SK-N-MC (cell line): Measurements from ENCODE around the gene PNMA8A.

ENCODE experiments used
- DNase-seq: peaks from one replicate; pipeline ENCODE4 v3.0.0-alpha.2; 2011; ENCODE audit warnings: low read depth, low spot score
- H3K27ac ChIP-seq: fragments of 200-600 bp; sonication (generic); 2 replicates; pipeline ENCODE4 v1.5.1; 2016; ENCODE audit warnings: mixed run types
- H3K36me3 ChIP-seq: fragments of 200-600 bp; sonication (generic); 2 replicates; pipeline ENCODE4 v1.6.1; 2017; ENCODE audit warnings: antibody characterized with exemption, low read length, mixed read lengths; ENCODE audit not compliant: insufficient read depth
- H3K4me3 ChIP-seq: fragments of 200-600 bp; sonication (generic); 2 replicates; pipeline ENCODE4 v1.5.1; 2016
- H3K9ac ChIP-seq: fragments of 200-600 bp; sonication (generic); 2 replicates; pipeline ENCODE4 v1.8.0; 2017; ENCODE audit warnings: mixed run types, mixed read lengths; ENCODE audit not compliant: insufficient read length
- H3K9me3 ChIP-seq: fragments of 200-600 bp; sonication (generic); 2 replicates; pipeline ENCODE4 v1.6.1; 2017; ENCODE audit warnings: low read depth, mild to moderate bottlenecking, antibody characterized with exemption, low read length, moderate library complexity, mixed read lengths
- EZH2 ChIP-seq: fragments of 200-600 bp; sonication (generic); IDR thresholded peaks from one replicate; pipeline ENCODE4 v1.6.1; 2017; ENCODE audit warnings: antibody characterized with exemption
- FOXP2 ChIP-seq: optimal IDR thresholded peaks from 2 replicates; pipeline ENCODE3; 2011; ENCODE audit warnings: mild to moderate bottlenecking, moderate library complexity; ENCODE audit not compliant: insufficient read depth; ENCODE audit errors: extremely low read length, control extremely low read depth
- POLR2AphosphoS5 ChIP-seq: IDR thresholded peaks from 2 replicates; pipeline ENCODE4 v1.6.1; 2012; ENCODE audit warnings: mild to moderate bottlenecking, low read depth, low read length, borderline replicate concordance

PNMA8A gene

GRCh38 chr19:46471116-46471733, at the start of gene PNMA8A:
Gene PNMA8A (minus strand): TSS chr19:46471563. CDS start chr19:46471035, 528 bp downstream.
- Histone ChIP-seq H3K9ac (peak within 1 kb of the TSS; percentile 73), H3K36me3 (no peaks in the 10 kb centered on the region; the same call in 1 of the 2 replicates), H3K27ac (no peak within 1 kb of the TSS), H3K4me3 (peak within 1 kb of the TSS; percentile 91), H3K9me3 (no peaks in the 10 kb centered on the region)
- no peak for DNase-seq
- TF ChIP-seq POLR2AphosphoS5 (peak; percentile 78), FOXP2 (no peak)

DNA sequence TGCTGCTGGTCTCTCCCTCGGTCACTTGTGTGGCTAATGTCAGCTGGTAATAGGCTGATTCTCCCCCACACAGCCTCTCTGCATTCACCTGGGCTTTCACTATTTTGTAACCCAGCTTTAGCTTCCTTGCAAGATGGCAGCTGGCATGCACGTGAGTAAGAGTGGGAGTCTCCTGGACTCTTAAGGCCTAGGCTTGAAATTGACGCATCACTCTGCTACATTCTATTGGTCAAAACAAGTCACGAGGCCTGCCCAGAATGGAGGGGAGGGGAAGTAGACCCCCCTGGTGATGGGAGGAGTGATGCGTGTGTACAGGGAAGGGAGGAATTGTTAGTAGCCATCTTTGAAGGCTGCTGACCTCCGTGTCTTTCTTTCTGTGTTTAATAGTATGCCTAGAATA, 49.3 kb upstream of the PNMA8A start:
- H3K27ac ChIP-seq, result peak overlapping the region; percentile 76
- no peaks in the 10 kb centered on the region for H3K9me3 ChIP-seq
- H3K4me3 ChIP-seq, result no peak overlapping the region
- H3K9ac ChIP-seq, result no peak overlapping the region
- DNase-seq, result no peak
- H3K36me3 ChIP-seq, result no peaks in the 10 kb centered on the region
- TF ChIP-seq FOXP2, result no peak
- TF ChIP-seq POLR2AphosphoS5, result no peak
- TF ChIP-seq EZH2, result no peak

DNA sequence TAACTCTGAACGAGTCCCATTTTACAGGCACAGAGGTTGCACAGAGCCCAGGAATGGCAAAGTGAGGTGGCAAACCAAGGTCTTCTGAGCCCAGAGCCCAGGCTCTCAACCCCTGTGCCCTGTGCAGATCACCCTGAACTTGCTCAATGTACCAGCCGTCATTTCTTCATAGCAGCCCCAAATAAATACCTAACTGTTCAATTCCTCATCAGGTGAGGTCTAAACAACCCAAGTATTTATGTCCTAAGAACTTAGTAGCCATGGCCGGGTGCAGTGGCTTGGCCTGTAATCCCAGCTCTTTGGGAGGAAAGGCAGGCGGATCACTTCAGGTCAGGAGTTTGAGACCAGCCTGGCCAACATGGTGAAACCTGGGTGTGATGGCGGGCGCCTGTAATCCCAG, 46.1 kb upstream of the PNMA8A start:
- no peak for DNase-seq
- Histone ChIP-seq H3K9me3 (no peaks in the 10 kb centered on the region), H3K27ac (no peak overlapping the region), H3K4me3 (no peak overlapping the region), H3K36me3 (no peaks in the 10 kb centered on the region), H3K9ac (no peak overlapping the region)
- TF ChIP-seq FOXP2 (no peak), EZH2 (no peak), POLR2AphosphoS5 (no peak)

DNA sequence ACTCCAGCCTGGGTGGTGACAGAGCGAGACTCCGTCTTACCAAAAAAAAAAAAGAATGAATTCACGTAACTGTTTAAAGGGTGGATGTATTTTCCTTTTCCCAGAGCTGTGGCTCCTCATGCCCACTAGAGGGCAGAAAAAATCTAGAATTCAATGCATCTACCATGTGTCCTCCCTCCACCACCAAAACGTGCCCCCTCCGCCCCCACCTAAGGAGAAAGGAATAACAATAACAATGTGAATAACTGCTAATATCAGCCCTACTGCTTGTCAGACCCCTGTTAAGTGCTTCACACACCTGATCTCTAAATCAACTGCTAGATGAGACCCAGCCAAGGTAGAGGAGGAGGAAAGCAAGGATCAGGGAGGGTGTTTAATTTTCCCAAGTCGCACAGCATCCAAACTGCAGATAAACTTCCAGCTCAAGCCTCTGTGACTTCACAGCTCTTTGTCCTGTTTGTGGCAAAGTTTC, 44.6 kb upstream of the PNMA8A start:
- no peak overlapping the region for H3K27ac ChIP-seq
- DNase-seq, result no peak

GRCh38 chr19:46515290-46515609, 43.9 kb upstream of the PNMA8A start:
- H3K4me3 ChIP-seq, result no peak overlapping the region
- H3K36me3 ChIP-seq, result no peaks in the 10 kb centered on the region
- TF ChIP-seq FOXP2 (no peak), POLR2AphosphoS5 (no peak), EZH2 (no peak)
- H3K9me3 ChIP-seq, result no peaks in the 10 kb centered on the region
- H3K9ac ChIP-seq, result no peak overlapping the region
- DNase-seq, result no peak
- H3K27ac ChIP-seq, result no peak overlapping the region

More for the DNA sequence above, 44.6 kb upstream of the PNMA8A start:
- Histone ChIP-seq H3K36me3 (no peaks in the 10 kb centered on the region), H3K9me3 (no peaks in the 10 kb centered on the region), H3K4me3 (no peak overlapping the region), H3K9ac (no peak overlapping the region)
- TF ChIP-seq POLR2AphosphoS5 (no peak), EZH2 (no peak), FOXP2 (no peak)

DNA sequence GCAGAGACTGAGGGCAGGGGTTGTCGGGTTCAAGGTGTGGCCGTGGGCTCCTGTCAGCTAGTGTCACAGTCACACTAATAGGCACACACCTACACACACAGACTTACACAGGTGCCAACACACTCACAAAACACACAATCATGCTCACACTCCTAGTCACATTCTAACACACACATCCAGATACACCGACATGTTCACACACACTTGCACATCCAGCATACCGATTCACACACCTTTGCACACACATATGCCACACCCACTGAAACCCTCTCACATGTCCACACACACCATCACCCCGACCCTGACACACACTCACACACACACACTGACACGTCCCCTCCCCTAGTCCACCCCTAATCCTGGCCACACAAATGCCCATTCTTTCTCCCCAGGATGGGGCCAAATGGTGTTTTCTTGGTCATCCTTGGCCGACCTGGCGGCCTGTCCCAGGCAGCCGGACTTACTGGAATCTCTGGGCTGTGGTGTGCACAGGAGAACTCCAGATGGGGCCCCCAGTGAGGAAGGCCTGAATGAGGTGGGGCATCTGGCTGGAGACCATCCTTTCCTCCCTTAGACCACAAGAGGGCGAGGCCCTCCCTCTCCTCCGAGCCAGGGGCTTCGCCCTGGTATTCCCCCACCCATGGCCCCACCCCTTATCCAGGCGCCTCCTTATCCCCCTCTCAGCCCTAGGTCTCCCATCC, 43.4 kb upstream of the PNMA8A start:
- Histone ChIP-seq H3K27ac (no peak overlapping the region), H3K4me3 (no peak overlapping the region), H3K9ac (no peak overlapping the region), H3K9me3 (no peaks in the 10 kb centered on the region), H3K36me3 (no peaks in the 10 kb centered on the region)
- no peak for DNase-seq
- TF ChIP-seq POLR2AphosphoS5 (no peak), FOXP2 (no peak)

DNA sequence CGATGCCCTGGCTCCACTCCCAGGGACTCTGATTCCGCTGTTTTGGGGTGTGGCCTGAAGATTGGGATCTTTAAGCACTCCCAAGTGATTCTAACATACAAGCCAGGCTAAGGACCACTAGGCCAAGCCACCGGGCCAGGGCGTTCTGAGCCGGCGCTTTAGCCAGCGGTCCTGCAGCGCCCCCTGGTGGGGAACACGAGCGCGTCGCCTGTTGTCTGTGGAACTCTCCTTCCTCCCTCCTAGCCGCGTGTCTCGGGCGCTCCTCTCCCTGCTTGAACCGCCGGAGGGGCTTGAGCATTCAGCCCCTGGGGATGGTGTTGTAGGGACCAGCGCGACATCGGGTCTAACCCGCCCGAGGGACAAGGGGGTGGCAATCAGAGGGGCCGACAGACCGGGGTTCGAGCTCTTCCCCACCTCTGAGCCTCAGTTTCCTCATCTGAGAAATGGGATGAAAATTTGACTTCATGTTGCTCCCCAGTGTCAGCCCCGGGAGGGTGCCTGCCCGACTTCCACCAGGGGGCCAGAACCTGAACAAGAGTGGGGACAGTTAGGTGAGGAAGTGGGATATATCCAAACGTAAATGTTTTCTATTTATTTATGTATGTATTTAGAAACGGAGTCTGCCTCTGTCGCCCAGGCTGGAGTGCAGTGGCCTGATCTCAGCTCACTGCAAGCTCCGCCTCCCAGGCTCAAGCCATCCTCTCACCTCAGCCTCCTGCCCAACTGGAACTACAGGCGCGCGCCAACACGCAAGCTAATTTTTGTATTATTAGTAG, 42.3 kb upstream of the PNMA8A start:
- Histone ChIP-seq H3K27ac (no peak overlapping the region), H3K36me3 (no peaks in the 10 kb centered on the region), H3K9me3 (no peaks in the 10 kb centered on the region), H3K4me3 (no peak overlapping the region), H3K9ac (no peak overlapping the region)
- TF ChIP-seq EZH2 (no peak), FOXP2 (no peak), POLR2AphosphoS5 (no peak)
- no peak for DNase-seq

DNA sequence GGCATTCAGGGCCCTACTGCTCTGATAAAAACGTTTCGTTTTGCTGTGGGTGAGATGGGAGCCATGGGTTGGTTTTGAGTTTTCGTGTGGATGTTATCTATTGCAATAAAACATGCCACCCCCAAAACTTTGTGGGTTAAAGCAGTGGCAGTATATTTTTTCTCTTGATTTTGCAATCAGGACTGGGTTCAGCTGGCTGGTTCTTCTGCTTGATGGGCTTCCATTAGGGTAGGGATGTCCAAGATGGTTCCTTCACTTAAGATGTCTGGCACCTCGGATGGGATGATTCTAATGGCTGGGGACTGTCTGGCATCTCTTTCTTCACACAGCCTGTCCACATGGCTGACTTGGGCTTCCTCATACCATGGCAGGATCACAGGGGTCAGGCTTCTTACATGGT, 39.9 kb upstream of the PNMA8A start:
- H3K27ac ChIP-seq, result no peak overlapping the region
- H3K36me3 ChIP-seq, result no peaks in the 10 kb centered on the region
- DNase-seq, result no peak
- TF ChIP-seq FOXP2 (no peak), EZH2 (no peak), POLR2AphosphoS5 (no peak)
- no peak overlapping the region for H3K9ac ChIP-seq
- no peak overlapping the region for H3K4me3 ChIP-seq
- no peaks in the 10 kb centered on the region for H3K9me3 ChIP-seq
